Neural progenitor cell (in vitro differentiated cells): Measurements from ENCODE around the gene GDF11. TPM values are rescaled to one million over a fixed set of nuclear protein-coding genes. Genes with fewer than 3 reads are reported as not detected.

Source experiments
- DNase-seq: peaks from one replicate; pipeline ENCODE4 v3.0.0-alpha.2; 2016; ENCODE audit warnings: low spot score
- H2AFZ ChIP-seq: fragments of 200-600 bp; sonication (generic); replicated peaks from 2 replicates; pipeline ENCODE4 v1.6.1; 2016; ENCODE audit warnings: antibody characterized with exemption
- H3F3A ChIP-seq: fragments of 200-600 bp; sonication (generic); 2 replicates; pipeline ENCODE4 v1.6.1; 2016; ENCODE audit warnings: antibody characterized with exemption, low read depth
- H3K27ac ChIP-seq: fragments of 200-600 bp; sonication (generic); 2 replicates; pipeline ENCODE4 v1.5.1; 2016; ENCODE audit warnings: mild to moderate bottlenecking
- H3K27me3 ChIP-seq: fragments of 200-600 bp; sonication (generic); 2 replicates; pipeline ENCODE4 v1.6.1; 2016; ENCODE audit warnings: mild to moderate bottlenecking, moderate library complexity
- H3K36me3 ChIP-seq: fragments of 200-600 bp; sonication (generic); 2 replicates; pipeline ENCODE4 v1.5.1; 2016
- H3K4me1 ChIP-seq: fragments of 200-600 bp; sonication (generic); 2 replicates; pipeline ENCODE4 v1.6.1; 2016; ENCODE audit warnings: mixed run types
- H3K4me2 ChIP-seq: fragments of 200-600 bp; sonication (generic); 2 replicates; pipeline ENCODE4 v1.6.1; 2016
- H3K4me3 ChIP-seq: fragments of 200-600 bp; sonication (generic); 2 replicates; pipeline ENCODE4 v1.5.1; 2016
- H3K79me2 ChIP-seq: fragments of 200-600 bp; sonication (generic); 2 replicates; pipeline ENCODE4 v1.6.1; 2016; ENCODE audit warnings: low read depth
- H3K9ac ChIP-seq: fragments of 200-600 bp; sonication (generic); 2 replicates; pipeline ENCODE4 v1.6.1; 2016
- H3K9me3 ChIP-seq: fragments of 200-600 bp; sonication (generic); 2 replicates; pipeline ENCODE4 v1.5.1; 2016; ENCODE audit warnings: low read depth
- H4K20me1 ChIP-seq: fragments of 200-600 bp; sonication (generic); 2 replicates; pipeline ENCODE4 v1.6.1; 2016; ENCODE audit warnings: low read depth
- H3K27ac Mint-ChIP-seq: 3 replicates; pipeline ENCODE4 v1.8.0; 2021; ENCODE audit warnings: mixed read lengths
- H3K27me3 Mint-ChIP-seq: 2 replicates; pipeline ENCODE4 v1.8.0; 2022; ENCODE audit warnings: low read depth, mild to moderate bottlenecking, inconsistent platforms, moderate library complexity, mixed read lengths; ENCODE audit not compliant: insufficient read depth
- H3K36me3 Mint-ChIP-seq: 3 replicates; pipeline ENCODE4 v1.8.0; 2021; ENCODE audit warnings: mixed read lengths
- H3K4me1 Mint-ChIP-seq: 3 replicates; pipeline ENCODE4 v1.8.0; 2021; ENCODE audit warnings: mixed read lengths
- H3K4me3 Mint-ChIP-seq: 3 replicates; pipeline ENCODE4 v1.8.0; 2021; ENCODE audit warnings: mild to moderate bottlenecking, moderate library complexity, mixed read lengths
- H3K9me3 Mint-ChIP-seq: 3 replicates; pipeline ENCODE4 v1.8.0; 2020; ENCODE audit warnings: mixed read lengths
- EZH2 ChIP-seq: fragments of 200-600 bp; sonication (generic); IDR thresholded peaks from 2 replicates; pipeline ENCODE4 v1.6.1; 2017; ENCODE audit warnings: antibody characterized with exemption, mild to moderate bottlenecking, moderate library complexity
- EZH2phosphoT487 ChIP-seq: fragments of 200-600 bp; sonication (generic); IDR thresholded peaks from 2 replicates; pipeline ENCODE4 v1.6.1; 2017; ENCODE audit warnings: antibody characterized with exemption
- total RNA-seq: library from RNA; depleted of rRNA; stranded (reverse); fragments of >200 nt; gene quantifications from 2 replicates; pipeline ENCODE4 v1.2.3, GENCODE V29; 2015; ENCODE audit warnings: low replicate concordance
- TF ChIP-seq, protein P1 (sequence below): fragments of 200-600 bp; sonication (generic); IDR thresholded peaks from 2 replicates; pipeline ENCODE4 v1.5.1; 2017; ENCODE audit warnings: antibody characterized with exemption, mild to moderate bottlenecking

Gene GDF11
- total RNA-seq, 1 donor from 2014 or later, result 9.1 TPM

DNA sequence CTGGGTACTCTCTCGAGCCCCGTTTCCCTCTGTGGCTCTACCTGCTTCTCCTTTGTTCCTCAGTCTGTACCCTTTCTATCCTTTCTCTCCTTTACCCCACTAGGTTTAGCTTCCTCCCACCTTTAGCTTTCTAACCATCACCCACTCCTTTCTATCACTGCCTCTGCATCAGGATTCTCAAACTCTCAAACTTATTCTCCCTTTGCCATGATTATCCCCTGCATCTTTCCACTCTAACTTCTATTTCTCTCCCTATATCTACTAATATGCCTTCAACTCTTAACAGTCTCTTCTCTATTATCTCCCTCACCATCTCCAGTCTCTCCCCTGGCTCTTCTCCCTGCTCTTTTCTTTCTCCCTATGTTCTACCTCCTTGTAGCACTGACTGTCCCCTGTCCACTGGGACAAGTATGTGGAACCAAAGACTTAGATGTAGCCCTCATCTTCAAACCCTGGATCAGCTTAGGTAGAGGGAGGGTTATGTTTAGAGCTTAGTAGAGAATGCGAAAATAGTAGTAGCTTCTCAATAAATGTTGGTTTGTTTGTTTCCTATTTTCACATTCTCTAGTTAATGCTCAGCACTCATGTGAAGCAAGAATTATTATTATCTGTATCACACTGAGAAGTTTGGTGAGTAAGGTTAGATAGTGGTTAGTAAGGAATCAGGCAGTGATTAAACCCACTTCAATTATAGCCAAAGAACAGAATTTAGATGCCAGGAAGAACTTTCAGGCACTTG, 3.4 kb downstream of the GDF11 start:
- Histone ChIP-seq H2AFZ (no peak overlapping the region), H3K27me3 (no peaks in the 10 kb centered on the region), H4K20me1 (peaks cover 53% of the 10 kb centered on the region), H3K9ac (peak overlapping the region; percentile 28), H3K4me1 (peaks cover 29% of the 10 kb centered on the region), H3K36me3 (no peaks in the 10 kb centered on the region), H3F3A (peaks cover 54% of the 10 kb centered on the region), H3K27ac (peak overlapping the region; percentile 91), H3K4me3 (peak overlapping the region; percentile 96), H3K4me2 (peak overlapping the region; percentile 96), H3K9me3 (no peaks in the 10 kb centered on the region), H3K79me2 (peaks cover 64% of the 10 kb centered on the region)
- peak overlapping the region; percentile 88 for H3K27ac Mint-ChIP-seq
- peaks cover 2% of the 10 kb centered on the region for H3K9me3 Mint-ChIP-seq
- no peak for DNase-seq
- H3K27me3 Mint-ChIP-seq, result peaks cover 2% of the 10 kb centered on the region
- H3K36me3 Mint-ChIP-seq, result peaks cover 31% of the 10 kb centered on the region
- TF ChIP-seq EZH2phosphoT487, result no peak
- TF ChIP-seq EZH2, result no peak
- TF ChIP-seq, protein P1, sequence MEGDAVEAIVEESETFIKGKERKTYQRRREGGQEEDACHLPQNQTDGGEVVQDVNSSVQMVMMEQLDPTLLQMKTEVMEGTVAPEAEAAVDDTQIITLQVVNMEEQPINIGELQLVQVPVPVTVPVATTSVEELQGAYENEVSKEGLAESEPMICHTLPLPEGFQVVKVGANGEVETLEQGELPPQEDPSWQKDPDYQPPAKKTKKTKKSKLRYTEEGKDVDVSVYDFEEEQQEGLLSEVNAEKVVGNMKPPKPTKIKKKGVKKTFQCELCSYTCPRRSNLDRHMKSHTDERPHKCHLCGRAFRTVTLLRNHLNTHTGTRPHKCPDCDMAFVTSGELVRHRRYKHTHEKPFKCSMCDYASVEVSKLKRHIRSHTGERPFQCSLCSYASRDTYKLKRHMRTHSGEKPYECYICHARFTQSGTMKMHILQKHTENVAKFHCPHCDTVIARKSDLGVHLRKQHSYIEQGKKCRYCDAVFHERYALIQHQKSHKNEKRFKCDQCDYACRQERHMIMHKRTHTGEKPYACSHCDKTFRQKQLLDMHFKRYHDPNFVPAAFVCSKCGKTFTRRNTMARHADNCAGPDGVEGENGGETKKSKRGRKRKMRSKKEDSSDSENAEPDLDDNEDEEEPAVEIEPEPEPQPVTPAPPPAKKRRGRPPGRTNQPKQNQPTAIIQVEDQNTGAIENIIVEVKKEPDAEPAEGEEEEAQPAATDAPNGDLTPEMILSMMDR, result no peak
- peak overlapping the region; percentile 97 for H3K4me3 Mint-ChIP-seq
- H3K4me1 Mint-ChIP-seq, result peaks cover 55% of the 10 kb centered on the region

DNA sequence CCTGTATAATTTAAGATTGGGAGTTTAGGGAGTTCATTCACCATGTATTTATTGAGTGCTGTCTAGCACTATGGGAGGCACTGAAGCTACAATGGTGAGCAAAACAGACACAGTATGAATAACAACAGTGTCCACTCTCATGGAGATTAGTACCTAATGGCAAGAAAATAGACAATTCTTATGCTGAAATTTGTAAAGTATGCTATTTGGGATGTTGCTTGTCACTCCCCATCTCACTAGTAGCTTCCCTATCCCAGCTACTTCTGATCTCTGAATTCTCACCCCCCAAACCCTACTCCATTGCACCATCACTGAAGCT, 4.0 kb downstream of the GDF11 start:
- peak overlapping the region; percentile 88 for H3K27ac Mint-ChIP-seq
- H3K4me3 Mint-ChIP-seq, result peak overlapping the region; percentile 97

DNA sequence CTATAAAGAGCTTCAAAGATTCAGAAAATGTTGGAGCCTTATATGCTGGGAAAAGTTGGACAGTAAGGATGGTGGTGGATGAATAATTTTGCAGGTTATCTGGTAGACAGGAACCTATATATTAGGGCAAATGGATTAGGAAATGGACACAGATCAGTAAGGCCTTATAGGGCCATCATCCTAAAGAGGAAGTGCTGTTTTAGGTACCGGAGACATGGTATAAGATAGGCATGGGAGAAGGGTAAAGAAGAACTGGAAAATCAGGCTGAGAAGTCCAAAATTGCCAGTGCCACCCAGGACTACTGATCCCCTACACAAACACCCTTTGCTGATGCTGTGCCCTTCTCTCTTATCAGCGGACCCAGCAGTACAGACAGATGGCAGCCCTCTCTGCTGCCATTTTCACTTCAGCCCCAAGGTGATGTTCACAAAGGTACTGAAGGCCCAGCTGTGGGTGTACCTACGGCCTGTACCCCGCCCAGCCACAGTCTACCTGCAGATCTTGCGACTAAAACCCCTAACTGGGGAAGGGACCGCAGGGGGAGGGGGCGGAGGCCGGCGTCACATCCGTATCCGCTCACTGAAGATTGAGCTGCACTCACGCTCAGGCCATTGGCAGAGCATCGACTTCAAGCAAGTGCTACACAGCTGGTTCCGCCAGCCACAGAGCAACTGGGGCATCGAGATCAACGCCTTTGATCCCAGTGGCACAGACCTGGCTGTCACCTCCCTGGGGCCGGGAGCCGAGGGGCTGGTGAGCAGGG, 5.5 kb downstream of the GDF11 start:
- peak overlapping the region; percentile 18 for H3K4me3 Mint-ChIP-seq
- Histone ChIP-seq H3F3A (peaks cover 54% of the 10 kb centered on the region), H3K4me2 (no peak overlapping the region), H3K27ac (no peak overlapping the region), H3K36me3 (peaks cover 7% of the 10 kb centered on the region), H3K79me2 (peaks cover 56% of the 10 kb centered on the region), H2AFZ (no peak overlapping the region), H3K4me3 (no peak overlapping the region), H3K4me1 (peaks cover 22% of the 10 kb centered on the region), H3K27me3 (no peaks in the 10 kb centered on the region), H3K9me3 (no peaks in the 10 kb centered on the region), H3K9ac (no peak overlapping the region), H4K20me1 (peaks cover 65% of the 10 kb centered on the region)
- H3K9me3 Mint-ChIP-seq, result peaks cover 2% of the 10 kb centered on the region
- TF ChIP-seq EZH2phosphoT487 (no peak), EZH2 (no peak)
- TF ChIP-seq, protein P1, result no peak
- no peak for DNase-seq
- H3K27ac Mint-ChIP-seq, result no peak overlapping the region
- H3K4me1 Mint-ChIP-seq, result peaks cover 44% of the 10 kb centered on the region
- H3K36me3 Mint-ChIP-seq, result peaks cover 44% of the 10 kb centered on the region
- peaks cover 2% of the 10 kb centered on the region for H3K27me3 Mint-ChIP-seq

More for the DNA sequence above, 4.0 kb downstream of the GDF11 start:
- no peaks in the 10 kb centered on the region for H3K27me3 ChIP-seq
- no peak for TF ChIP-seq EZH2
- TF ChIP-seq, protein P1, result no peak
- TF ChIP-seq EZH2phosphoT487, result no peak
- no peaks in the 10 kb centered on the region for H3K36me3 ChIP-seq
- peaks cover 51% of the 10 kb centered on the region for H3K4me1 Mint-ChIP-seq
- peaks cover 32% of the 10 kb centered on the region for H3K36me3 Mint-ChIP-seq
- peaks cover 2% of the 10 kb centered on the region for H3K9me3 Mint-ChIP-seq
- H3F3A ChIP-seq, result peaks cover 51% of the 10 kb centered on the region
- H4K20me1 ChIP-seq, result peaks cover 58% of the 10 kb centered on the region
- no peak overlapping the region for H2AFZ ChIP-seq
- no peak for DNase-seq
- H3K9me3 ChIP-seq, result no peaks in the 10 kb centered on the region
- peak overlapping the region; percentile 91 for H3K27ac ChIP-seq
- peaks cover 59% of the 10 kb centered on the region for H3K79me2 ChIP-seq
- H3K9ac ChIP-seq, result peak overlapping the region; percentile 28
- peak overlapping the region; percentile 96 for H3K4me3 ChIP-seq
- peak overlapping the region; percentile 96 for H3K4me2 ChIP-seq
- peaks cover 26% of the 10 kb centered on the region for H3K4me1 ChIP-seq
- peaks cover 2% of the 10 kb centered on the region for H3K27me3 Mint-ChIP-seq
